GM12878 (cell line): ENCODE results near the gene SLC35C1. TPM values are rescaled to one million over a fixed set of nuclear protein-coding genes. Genes with fewer than 3 reads are reported as not detected.

ENCODE experiments used
- ATAC-seq: fragments of 200-7000 bp; cut with Tn5 transposase; 3 replicates; pipeline ENCODE4 v1.9.1; 2020; ENCODE audit warnings: mild to moderate bottlenecking, moderate library complexity
- BruUV-seq: library from RNA; stranded (reverse); fragments of 400-500 nt; replicated peaks from 2 replicates; lab custom pipeline; 2021; lab: Mats Ljungman, UMichigan
- CTCF ChIA-PET: fragments of 300-600 bp; sonication (Branson Sonifier 250); formaldehyde crosslinking; extraction: SDS; loops from one replicate; lab custom pipeline; 2021; ENCODE audit warnings: inconsistent platforms; lab: Yijun Ruan, JAX
- POLR2A ChIA-PET: fragments of 350-600 bp; formaldehyde crosslinking; extraction: SDS; loops from one replicate; lab custom pipeline; 2021; ENCODE audit warnings: inconsistent platforms; lab: Charles Lee
- RAD21 ChIA-PET: fragments of 300-600 bp; sonication (Branson Sonifier 250); formaldehyde crosslinking; loops from one replicate; lab custom pipeline; 2023; ENCODE audit warnings: antibody characterized with exemption; ENCODE audit not compliant: unreplicated experiment; lab: Charles Lee
- SMC1A ChIA-PET: fragments of 300-600 bp; sonication (Branson Sonifier 250); formaldehyde crosslinking; loops from one replicate; lab custom pipeline; 2023; ENCODE audit not compliant: unreplicated experiment, uncharacterized antibody; lab: Charles Lee
- DNase-seq: peaks from one replicate; pipeline ENCODE4 v3.0.0-alpha.2; 2011; ENCODE audit warnings: low read depth, low spot score
- FAIRE-seq: peaks from 3 replicates; lab custom pipeline; 2011; peaks lifted over from hg19 to GRCh38; lab: Jason Lieb, UNC
- H2AFZ ChIP-seq: 2 replicates; pipeline ENCODE4 v1.6.0; 2011; ENCODE audit warnings: low read depth, low read length, control low read depth; ENCODE audit not compliant: control insufficient read depth
- H3K27ac ChIP-seq: 2 replicates; pipeline ENCODE4 v1.5.1; 2011; ENCODE audit warnings: control low read depth; ENCODE audit not compliant: control insufficient read depth, insufficient read depth
- H3K27me3 ChIP-seq, 2 experiments: replicated peaks in 1 of 2; 2 replicates each; pipeline versions ENCODE4 v1.6.0 to v1.6.1; 2011; ENCODE audit warnings: low read length in 1 of 2; ENCODE audit not compliant: control insufficient read depth in 2 of 2, insufficient read depth in 2 of 2
- H3K36me3 ChIP-seq, 2 experiments: 2 replicates each; pipeline ENCODE4 v1.5.1; 2011; ENCODE audit warnings: low read length in 1 of 2; ENCODE audit not compliant: control insufficient read depth in 2 of 2, insufficient read depth in 2 of 2
- H3K4me1 ChIP-seq: 2 replicates; pipeline ENCODE4 v1.6.1; 2011; ENCODE audit warnings: mild to moderate bottlenecking, low read length, moderate library complexity, mixed read lengths; ENCODE audit not compliant: control insufficient read depth, insufficient read depth
- H3K4me2 ChIP-seq: 2 replicates; pipeline ENCODE4 v1.6.0; 2011; ENCODE audit warnings: control low read depth; ENCODE audit not compliant: control insufficient read depth, insufficient read depth
- H3K4me3 ChIP-seq: fragments of 200-600 bp; sonication (generic); 2 replicates; pipeline ENCODE4 v1.5.1; 2016
- H3K79me2 ChIP-seq: 2 replicates; pipeline ENCODE4 v1.6.0; 2011; ENCODE audit warnings: low read length; ENCODE audit not compliant: control insufficient read depth, insufficient read depth
- H3K9ac ChIP-seq: 2 replicates; pipeline ENCODE4 v1.8.0; 2011; ENCODE audit warnings: low read length, control low read depth, mixed read lengths; ENCODE audit not compliant: control insufficient read depth, insufficient read depth
- H3K9me3 ChIP-seq: replicated peaks from 3 replicates; pipeline ENCODE4 v1.5.1; 2011; ENCODE audit warnings: mild to moderate bottlenecking, low read length; ENCODE audit not compliant: control insufficient read depth, insufficient read depth
- H4K20me1 ChIP-seq: 2 replicates; pipeline ENCODE4 v1.6.0; 2011; ENCODE audit not compliant: control insufficient read depth, insufficient read depth
- ATF7 ChIP-seq: fragments of 450-650 bp; IDR thresholded peaks from 2 replicates; pipeline ENCODE4 v1.6.1; 2016; ENCODE audit warnings: low read depth, mild to moderate bottlenecking
- BHLHE40 ChIP-seq, 2 experiments: fragments of 450-650 bp in 1 of 2; IDR thresholded peaks; 2 replicates each; pipeline ENCODE4 v1.6.1; 2011 to 2017; ENCODE audit warnings: low read depth in 2 of 2, borderline replicate concordance in 1 of 2, improper control_type of control experiment in 1 of 2, low read length in 1 of 2, mild to moderate bottlenecking in 1 of 2
- BMI1 ChIP-seq: fragments of 450-650 bp; IDR thresholded peaks from 2 replicates; pipeline ENCODE4 v1.6.1; 2016; ENCODE audit warnings: mild to moderate bottlenecking, moderate library complexity, borderline replicate concordance
- CHD1 ChIP-seq: IDR thresholded peaks from 2 replicates; pipeline ENCODE4 v1.6.1; 2012; ENCODE audit warnings: low read depth, low read length, improper control_type of control experiment
- CREM ChIP-seq: IDR thresholded peaks from 2 replicates; pipeline ENCODE4 v1.6.1; 2014; ENCODE audit warnings: antibody characterized with exemption, low read depth
- EGR1 ChIP-seq, 2 experiments: IDR thresholded peaks; 1 replicate in 1 of 2; 2 replicates in 1 of 2; pipeline ENCODE4 v1.6.1; 2011 to 2012; ENCODE audit warnings: low read depth in 2 of 2, low read length in 2 of 2, borderline replicate concordance in 1 of 2, mild to moderate bottlenecking in 1 of 2, moderate library complexity in 1 of 2
- ELK1 ChIP-seq: IDR thresholded peaks from 2 replicates; pipeline ENCODE4 v1.6.1; 2012; ENCODE audit warnings: low read depth, low read length, improper control_type of control experiment
- GATAD2B ChIP-seq: fragments of 450-650 bp; conservative IDR thresholded peaks from 2 replicates; pipeline ENCODE4 v1.6.1; 2017; ENCODE audit warnings: low read depth, mild to moderate bottlenecking, moderate library complexity
- KLF5 ChIP-seq: fragments of 450-650 bp; IDR thresholded peaks from 2 replicates; pipeline ENCODE4 v1.6.1; 2014; ENCODE audit warnings: mild to moderate bottlenecking; ENCODE audit not compliant: partially characterized antibody
- MAX ChIP-seq: IDR thresholded peaks from 2 replicates; pipeline ENCODE4 v1.6.1; 2012; ENCODE audit warnings: low read depth, low read length, improper control_type of control experiment
- NKRF ChIP-seq: fragments of 450-650 bp; conservative IDR thresholded peaks from 2 replicates; pipeline ENCODE4 v1.6.1; 2017; ENCODE audit warnings: mild to moderate bottlenecking, moderate library complexity
- POLR2AphosphoS2 ChIP-seq: IDR thresholded peaks from 2 replicates; pipeline ENCODE4 v1.6.1; 2011; ENCODE audit warnings: low read depth, mild to moderate bottlenecking, low read length, improper control_type of control experiment, moderate library complexity
- RUNX3 ChIP-seq: IDR thresholded peaks from 2 replicates; pipeline ENCODE4 v1.6.1; 2012; ENCODE audit warnings: low read length, inconsistent platforms
- SKIL ChIP-seq: fragments of 450-650 bp; IDR thresholded peaks from 2 replicates; pipeline ENCODE4 v1.6.1; 2017; ENCODE audit warnings: mild to moderate bottlenecking, low read depth, inconsistent platforms; ENCODE audit not compliant: poor library complexity, severe bottlenecking
- SMC3 ChIP-seq: IDR thresholded peaks from 2 replicates; pipeline ENCODE4 v1.6.1; 2011; ENCODE audit warnings: low read length, improper control_type of control experiment, borderline replicate concordance
- TCF12 ChIP-seq: IDR thresholded peaks from 2 replicates; pipeline ENCODE4 v1.6.1; 2011; ENCODE audit warnings: low read depth, mild to moderate bottlenecking, low read length
- ZNF274 ChIP-seq: IDR thresholded peaks from one replicate; pipeline ENCODE4 v1.8.0; 2011; ENCODE audit not compliant: insufficient read length, insufficient read depth
- whole genome bisulfite sequencing: methylation state at CpG from one replicate; pipeline ENCODE4 v1.1.6; 2016; ENCODE audit warnings: low lambda C conversion rate; ENCODE audit not compliant: insufficient replicate concordance, insufficient coverage; ENCODE audit errors: missing lambda C conversion rate; 5-methylcytosine and 5-hydroxymethylcytosine counted together
- in situ Hi-C: fragments of 300-500 bp; cut with MboI; formaldehyde crosslinking; loops from 9 replicates; pipeline ENCODE4 v1.14.3; 2018; ENCODE audit warnings: mixed read lengths
- intact Hi-C: fragments of 100-400 bp; cut with micrococcal nuclease; formaldehyde crosslinking; loops from one replicate; pipeline ENCODE4 v1.14.2; 2022; ENCODE audit not compliant: unreplicated experiment
- polyA plus RNA-seq, 11 experiments: library from polyadenylated mRNA; depleted of rRNA in 4 of 11; unstranded in 6 of 11; stranded (reverse) in 5 of 11; fragments of >200 nt; fragmentation: Nextera tagmentation in 4 of 11; fragmentation: Illumina TruSeq in 1 of 11; extraction: Ambion mirVana in 4 of 11; extraction: Trizol in 1 of 11; gene quantifications; 1 replicate in 1 of 11; 2 replicates in 10 of 11; pipeline versions ENCODE4 v1.2.1 to v1.2.3, GENCODE V29; 2011 to 2016; ENCODE audit warnings: inconsistent platforms in 2 of 11, missing spikeins in 2 of 11, low read depth in 1 of 11
- total RNA-seq, 4 experiments: library from RNA; depleted of rRNA in 3 of 4; stranded (reverse); fragments of >200 nt in 3 of 4; fragmentation: Illumina TruSeq in 1 of 4; extraction: Trizol in 1 of 4; gene quantifications; 2 replicates each; pipeline versions ENCODE4 v1.2.1 to v1.2.3, GENCODE V29; 2013 to 2021

The SLC35C1 gene
- total and polyA plus RNA-seq, 10 of the 15 experiments (the other 5 are each of a cell fraction or from before 2014, with no cell fraction given): 0.55 to 9.7 (median 4.3) TPM

- H4K20me1 ChIP-seq: no peaks in the 10 kb centered on the region; the same call in 1 of the 2 replicates
- 95% methylated on average over 12 of the region's 12 CpGs for WGBS
- no peak overlapping the region for H3K4me2 ChIP-seq
- no peaks in the 10 kb centered on the region for H3K27me3 ChIP-seq
- ATAC-seq (no peak), DNase-seq (no peak), FAIRE-seq (no peak)
- H3K9ac ChIP-seq: no peak overlapping the region
- POLR2A ChIA-PET: interaction anchor here (0.6 kb wide), 1 partner anchor 1326 kb away, joined by 3 read pairs; no protein-coding TSS in a partner anchor
- RAD21 ChIA-PET: no interaction called here
- no peaks in the 10 kb centered on the region for H3K4me1 ChIP-seq
- peaks cover 8 to 22% of the 10 kb centered on the region in 2 experiments for H3K36me3 ChIP-seq
- H3K4me3 ChIP-seq: no peak overlapping the region
- H2AFZ ChIP-seq: no peak overlapping the region
- no TSS peak for BruUV-seq
- no peak overlapping the region for H3K27ac ChIP-seq
- no peaks in the 10 kb centered on the region for H3K79me2 ChIP-seq
- intact Hi-C loops: no loop called here
- CTCF ChIA-PET: interaction anchor here (1.8 kb wide), 1 partner anchor 12 kb away, joined by 7 read pairs; no protein-coding TSS in a partner anchor
- SMC1A ChIA-PET: interaction anchor here (1.0 to 1.6 kb wide), 4 partner anchors 13 to 88 kb away, joined by 3 to 5 read pairs (median 4); partner anchors contain the start of gene CRY2
- in situ Hi-C loops: no loop called here
- no peaks in the 10 kb centered on the region for H3K9me3 ChIP-seq
- no peak for TF ChIP-seq ELK1
- no peak for TF ChIP-seq ZNF274
- no peak for TF ChIP-seq TCF12
- TF ChIP-seq RUNX3: no peak
- TF ChIP-seq BMI1: no peak
- TF ChIP-seq EGR1 (IDR thresholded peaks at IDR 0.05; ENCODE audit: borderline replicate concordance in 1 of 2, low read depth in 2 of 2, low read length in 2 of 2): no peak
- no peak for TF ChIP-seq POLR2AphosphoS2
- TF ChIP-seq CHD1: no peak
- TF ChIP-seq BHLHE40 (IDR thresholded peaks at IDR 0.05; ENCODE audit: borderline replicate concordance in 1 of 2, low read depth in 2 of 2, low read length in 1 of 2): no peak
- no peak for TF ChIP-seq MAX
- TF ChIP-seq KLF5: no peak
- TF ChIP-seq SKIL: no peak
- TF ChIP-seq GATAD2B: no peak
- no peak for TF ChIP-seq NKRF
- TF ChIP-seq CREM: no peak
- TF ChIP-seq SMC3: no peak
- TF ChIP-seq ATF7: no peak
Observed at GRCh38 chr11:45859661-45860140, 54.8 kb downstream of the SLC35C1 start.
